Adrenal gland (tissue), 12 donors: ENCODE results near the gene GPR62. TPM values are rescaled to one million over a fixed set of nuclear protein-coding genes. Genes with fewer than 3 reads are reported as not detected.
A peak's percentile ranks its signal among the peaks of the same experiment; 100 is the strongest.

Experiments
- DNase-seq, 7 donors: peaks; one replicate each; pipeline ENCODE4 v3.0.0-alpha.2; 2019 to 2020
- H3K27ac ChIP-seq, 5 donors: fragments of 200-600 bp; sonication (generic) in 4 of 5; 1 replicate in 3 of 5; 2 replicates in 2 of 5; pipeline versions ENCODE4 v1.5.1 to v1.8.0; 2016 to 2020; ENCODE audit warnings: mild to moderate bottlenecking in 1 of 5
- H3K27me3 ChIP-seq: fragments of 200-600 bp; 2 replicates; pipeline ENCODE4 v1.8.0; 2021
- H3K36me3 ChIP-seq, 2 donors: fragments of 200-600 bp; replicated peaks in 1 of 2; 1 replicate in 1 of 2; 2 replicates in 1 of 2; pipeline versions ENCODE4 v1.5.1 to v1.8.0; 2018 to 2022
- H3K4me1 ChIP-seq, 2 donors: fragments of 200-600 bp; replicated peaks in 1 of 2; 1 replicate in 1 of 2; 2 replicates in 1 of 2; pipeline versions ENCODE4 v1.5.1 to v1.8.0; 2018 to 2021
- H3K4me3 ChIP-seq, 4 donors: fragments of 200-600 bp; sonication (generic) in 3 of 4; one replicate each; pipeline ENCODE4 v1.5.1; 2016 to 2018
- H3K9me3 ChIP-seq, 3 donors: fragments of 200-600 bp; sonication (generic) in 1 of 3; replicated peaks in 1 of 3; 1 replicate in 2 of 3; 2 replicates in 1 of 3; pipeline versions ENCODE4 v1.5.1 to v1.8.0; 2016 to 2021
- CTCF ChIP-seq, 6 experiments: fragments of 450-650 bp in 4 of 6; fragments of 200-600 bp in 2 of 6; sonication (generic) in 1 of 6; IDR thresholded peaks; 1 replicate in 5 of 6; 2 replicates in 1 of 6; pipeline versions ENCODE4 v1.5.1 to v1.8.0; 2016 to 2021; ENCODE audit warnings: antibody characterized with exemption in 6 of 6, mild to moderate bottlenecking in 2 of 6, moderate library complexity in 1 of 6
- POLR2A ChIP-seq, 2 donors: fragments of 450-650 bp; IDR thresholded peaks; one replicate each; pipeline ENCODE4 v1.6.1; 2017; ENCODE audit warnings: antibody characterized with exemption in 2 of 2, mild to moderate bottlenecking in 2 of 2, moderate library complexity in 1 of 2
- WGBS, 4 donors: extraction: QIAGEN DNeasy Blood & Tissue Kit in 2 of 4; methylation state at CpG; one replicate each; pipeline versions ENCODE4 v1.1.5 to v1.1.7; 2013 to 2017; 5-methylcytosine and 5-hydroxymethylcytosine counted together
- intact Hi-C, 2 donors: fragments of 100-400 bp; cut with DNase I; formaldehyde crosslinking; loops; one replicate each; pipeline versions ENCODE4 v1.14.1 to v1.15.0; 2022 to 2023
- polyA plus RNA-seq, 3 donors: library from polyadenylated mRNA; stranded (reverse); fragments of 200-250 nt in 2 of 3; fragments of 350-450 nt in 1 of 3; fragmentation: Illumina TruSeq in 1 of 3; extraction: RNeasy Lipid Tissue Mini Kit (QIAGEN cat#74804) in 1 of 3; gene quantifications; one replicate each; pipeline ENCODE4 v1.2.3, GENCODE V29; 2013 to 2014
- total RNA-seq, 9 donors: library from RNA; depleted of rRNA in 4 of 9; stranded (reverse); fragments of >200 nt in 4 of 9; fragments of 120-200 nt in 1 of 9; fragmentation: NEBNext Ultra II Directional in 1 of 9; extraction: Animal tissue kit (Norgen Biotek cat#: 25700) in 1 of 9; gene quantifications; one replicate each; pipeline versions ENCODE4 v1.1.0 to v1.2.4, GENCODE V29; 2013 to 2023
- donor health status: healthy with polysubstance abuse.
- donor health status: Bipolar disorder and iron deficiency.
- donor health status: DM: yes; HTN: yes; CAD: no.
- donor health status: DM: no; HTN: no; CAD: no.
- donor health status: DM: no; HTN: no; CAD: no.
- donor health status: DM: yes; HTN: yes; CAD: no.

GPR62 gene
- total and polyA plus RNA-seq, 12 donors = 0.13 to 0.83 (median 0.35) TPM; not detected in 2

GRCh38 chr3:51945031-51945840, 9.9 kb upstream of the GPR62 start:
- intact Hi-C loops = loop anchor here in 1 of 2 donors (10.0 kb wide), 1 partner anchor 50 kb away; the partner anchor contains the start of gene RPL29
- H3K9me3 ChIP-seq = no peaks in the 10 kb centered on the region
- H3K36me3 ChIP-seq = peaks cover 0 to 30% of the 10 kb centered on the region in 2 donors
- H3K4me3 ChIP-seq = no peak overlapping the region
- DNase-seq = peak in 3 of 7 donors; percentile 7 to 21 (median 15)
- peaks cover 20 to 23% of the 10 kb centered on the region in 2 donors for H3K4me1 ChIP-seq
- 83 to 94% (median 92%) methylated on average over 8 to 18 of the region's 18 CpGs for WGBS, 4 donors
- TF ChIP-seq POLR2A (IDR thresholded peaks at IDR 0.05) = no peak
- H3K27me3 ChIP-seq = no peaks in the 10 kb centered on the region
- H3K27ac ChIP-seq = no peak overlapping the region

GRCh38 chr3:51945926-51946705, 9.1 kb upstream of the GPR62 start:
- WGBS, 4 donors = 88 to 93% (median 91%) methylated on average over 13 to 14 of the region's 14 CpGs
- peaks cover 0 to 30% of the 10 kb centered on the region in 2 donors for H3K36me3 ChIP-seq
- DNase-seq = peak in 1 of 7 donors; percentile 4

GRCh38 chr3:51946796-51947195, 8.4 kb upstream of the GPR62 start:
- WGBS, 4 donors = 73 to 95% (median 84%) methylated on average over 3 to 4 of the region's 4 CpGs
- DNase-seq = peak in 1 of 7 donors; percentile 4
- no peaks in the 10 kb centered on the region for H3K27me3 ChIP-seq
- no peaks in the 10 kb centered on the region for H3K9me3 ChIP-seq
- intact Hi-C loops = loop anchor here in 1 of 2 donors (10.0 kb wide), 1 partner anchor 48 kb away; the partner anchor contains the start of gene RPL29
- H3K36me3 ChIP-seq = peaks cover 0 to 30% of the 10 kb centered on the region in 2 donors
- TF ChIP-seq POLR2A (IDR thresholded peaks at IDR 0.05) (no peak), CTCF (IDR thresholded peaks at IDR 0.05) (no peak)
- no peak overlapping the region for H3K27ac ChIP-seq
- H3K4me1 ChIP-seq = peaks cover 11 to 12% of the 10 kb centered on the region in 2 donors
- H3K4me3 ChIP-seq = no peak overlapping the region

More at GRCh38 chr3:51945926-51946705, 9.1 kb upstream of the GPR62 start:
- Histone ChIP-seq H3K4me1 (peaks cover 13 to 14% of the 10 kb centered on the region in 2 donors), H3K4me3 (no peak overlapping the region), H3K9me3 (no peaks in the 10 kb centered on the region), H3K27me3 (no peaks in the 10 kb centered on the region), H3K27ac (no peak overlapping the region)
- no peak for TF ChIP-seq POLR2A (IDR thresholded peaks at IDR 0.05)
- TF ChIP-seq CTCF (IDR thresholded peaks at IDR 0.05) = no peak
- intact Hi-C loops = loop anchor here in 1 of 2 donors (10.0 kb wide), 1 partner anchor 49 kb away; the partner anchor contains the start of gene RPL29

GRCh38 chr3:51947215-51947900, 7.8 kb upstream of the GPR62 start:
- 78 to 82% (median 79%) methylated on average over 13 of the region's 13 CpGs for WGBS, 4 donors
- Histone ChIP-seq H3K4me3 (no peak overlapping the region), H3K4me1 (peaks cover 10% of the 10 kb centered on the region in 2 donors), H3K27me3 (no peaks in the 10 kb centered on the region), H3K9me3 (no peaks in the 10 kb centered on the region), H3K27ac (no peak overlapping the region), H3K36me3 (peaks cover 0 to 30% of the 10 kb centered on the region in 2 donors)
- intact Hi-C loops = loop anchor here in 1 of 2 donors (10.0 kb wide), 1 partner anchor 47 kb away; the partner anchor contains the start of gene RPL29
- no peak for TF ChIP-seq POLR2A (IDR thresholded peaks at IDR 0.05)
- no peak for TF ChIP-seq CTCF (IDR thresholded peaks at IDR 0.05)
- DNase-seq = peak in 2 of 7 donors; percentile 4 to 17
